Measurements from ENCODE around the gene C1QL1.

DNA sequence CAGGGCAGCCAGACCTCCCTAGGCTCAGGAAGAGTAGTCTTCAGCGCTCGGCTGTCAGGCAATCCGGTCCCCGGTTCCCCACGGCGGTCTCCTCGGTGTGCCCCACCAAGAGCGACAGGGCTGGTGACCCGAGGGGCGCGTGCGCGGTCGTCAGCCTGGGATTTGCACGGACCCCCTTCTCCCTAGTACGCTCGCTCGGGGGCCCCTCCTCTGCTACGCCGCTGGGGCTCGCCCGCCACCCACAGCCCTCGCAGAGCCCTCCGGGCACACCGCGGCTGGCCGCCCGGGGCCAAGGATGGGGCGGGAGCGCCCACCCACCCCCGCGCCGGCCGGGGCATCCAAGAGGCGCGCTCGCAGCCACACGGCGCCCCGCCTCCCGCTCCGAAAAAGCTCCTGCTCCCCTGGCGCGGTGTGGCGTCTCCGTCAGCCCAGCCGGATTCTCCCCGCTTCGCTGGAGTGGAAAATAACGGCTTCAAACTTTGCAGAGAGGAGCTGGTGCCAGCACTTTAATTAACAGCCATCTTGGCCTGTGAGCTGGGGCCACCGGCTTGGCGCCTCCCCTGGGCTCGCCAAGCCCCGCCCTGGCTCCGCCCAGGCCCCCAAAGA lies 2.1 kb upstream of the C1QL1 start:
- TF ChIP-seq POLR2A (IDR thresholded peaks at IDR 0.05; ENCODE audit: low read length) (no peak), GATA1 (IDR thresholded peaks at IDR 0.05; ENCODE audit: low read depth, low read length) (no peak)
